K562 (cell line): Measurements from ENCODE around the gene ADD2. TPM values are rescaled to one million over a fixed set of nuclear protein-coding genes. Genes with fewer than 3 reads are reported as not detected.
A peak's percentile ranks its signal among the peaks of the same experiment; 100 is the strongest.

Source experiments
- CHD1 ChIP-seq: fragments of 200-600 bp; sonication (generic); IDR thresholded peaks from one replicate; pipeline ENCODE4 v1.6.1; 2012; ENCODE audit warnings: mild to moderate bottlenecking, moderate library complexity, low read length, inconsistent platforms
- CREB3 ChIP-seq: fragments of 450-650 bp; conservative IDR thresholded peaks from 2 replicates; pipeline ENCODE4 v1.6.1; 2016; ENCODE audit warnings: missing genetic modification characterization, low read depth, mild to moderate bottlenecking, missing compliant biosample characterization, moderate library complexity
- DDX20 ChIP-seq: fragments of 450-650 bp; IDR thresholded peaks from 2 replicates; pipeline ENCODE4 v1.6.1; 2016; ENCODE audit warnings: missing genetic modification characterization, low read depth, mild to moderate bottlenecking, missing compliant biosample characterization, moderate library complexity
- DEAF1 ChIP-seq: fragments of 450-650 bp; formaldehyde crosslinking; IDR thresholded peaks from 2 replicates; pipeline ENCODE4 v1.4.0; 2020; ENCODE audit warnings: mild to moderate bottlenecking, moderate library complexity
- ETV1 ChIP-seq: fragments of 450-650 bp; conservative IDR thresholded peaks from 2 replicates; pipeline ENCODE4 v1.6.1; 2016; ENCODE audit warnings: missing genetic modification characterization, control low read depth, low read depth, missing compliant biosample characterization
- NFIX ChIP-seq: fragments of 250-450 bp; sonication (Bioruptor Pico); IDR thresholded peaks from 2 replicates; pipeline ENCODE4 v1.4.0; 2020; ENCODE audit warnings: low read depth, mild to moderate bottlenecking, moderate library complexity
- RBM22 ChIP-seq: fragments of 200-400 bp; formaldehyde crosslinking; IDR thresholded peaks from 2 replicates; pipeline ENCODE4 v1.6.1; 2018; ENCODE audit warnings: low read length, low read depth; ENCODE audit not compliant: poor library complexity, severe bottlenecking
- REST ChIP-seq, 2 experiments: fragments of 450-650 bp; formaldehyde crosslinking in 1 of 2; IDR thresholded peaks; 2 replicates each; pipeline versions ENCODE4 v1.4.0 to v1.6.1; 2014 to 2020; ENCODE audit warnings: mild to moderate bottlenecking in 2 of 2, borderline replicate concordance in 1 of 2, low read depth in 1 of 2
- SMARCA4 ChIP-seq: fragments of 450-650 bp; IDR thresholded peaks from 2 replicates; pipeline ENCODE4 v1.6.1; 2016
- SPI1 ChIP-seq: IDR thresholded peaks from 2 replicates; pipeline ENCODE4 v1.6.1; 2011; ENCODE audit warnings: low read depth, low read length, control low read depth, borderline replicate concordance
- TRIM25 ChIP-seq: fragments of 450-650 bp; IDR thresholded peaks from 2 replicates; pipeline ENCODE4 v1.7.0; 2016; ENCODE audit warnings: borderline replicate concordance
- ZNF165 ChIP-seq: fragments of 250-450 bp; sonication (Bioruptor Pico); IDR thresholded peaks from 2 replicates; pipeline ENCODE4 v1.4.0; 2020; ENCODE audit warnings: borderline replicate concordance
- ZNF24 ChIP-seq: fragments of 450-650 bp; IDR thresholded peaks from 2 replicates; pipeline ENCODE4 v1.6.1; 2016
- ZNF764 ChIP-seq: fragments of 250-450 bp; sonication (Bioruptor Pico); IDR thresholded peaks from 2 replicates; pipeline ENCODE4 v1.4.0; 2020; ENCODE audit warnings: low read depth, mild to moderate bottlenecking, moderate library complexity
- ZNF766 ChIP-seq: fragments of 200-800 bp; sonication (Bioruptor generic); conservative IDR thresholded peaks from 2 replicates; pipeline ENCODE4 v1.6.1; 2016; ENCODE audit warnings: missing genetic modification characterization, missing compliant biosample characterization
- polyA plus RNA-seq, 8 experiments: library from polyadenylated mRNA; depleted of rRNA in 4 of 8; stranded (reverse) in 5 of 8; unstranded in 3 of 8; fragments of >200 nt; fragmentation: Nextera tagmentation in 2 of 8; fragmentation: Illumina TruSeq in 1 of 8; extraction: Ambion mirVana in 2 of 8; extraction: Trizol in 1 of 8; gene quantifications; 2 replicates each; pipeline versions ENCODE4 v1.2.1 to v1.2.3, GENCODE V29; 2011 to 2014; ENCODE audit warnings: inconsistent platforms in 1 of 8, missing spikeins in 1 of 8
- total RNA-seq, 7 experiments: library from RNA; depleted of rRNA in 6 of 7; stranded (reverse); fragments of >200 nt in 6 of 7; fragmentation: Illumina TruSeq in 2 of 7; extraction: Trizol in 2 of 7; gene quantifications; 2 replicates each; pipeline versions ENCODE4 v1.2.1 to v1.2.3, GENCODE V29; 2011 to 2021; ENCODE audit warnings: low replicate concordance in 1 of 7

Gene ADD2
- total and polyA plus RNA-seq, 9 of the 15 experiments (the other 6 are each of a cell fraction or from before 2014, with no cell fraction given): 3.5 to 63.0 (median 36.2) TPM

- TF ChIP-seq REST (IDR thresholded peaks at IDR 0.05; ENCODE audit: borderline replicate concordance): peak; percentile 97
- no peak for TF ChIP-seq REST (CRISPR knock-in tag; IDR thresholded peaks at IDR 0.05; ENCODE audit: low read depth)
- no peak for TF ChIP-seq TRIM25
- peak; percentile 79 for TF ChIP-seq DEAF1
- 0 out of 2 replicates have a peak, but pooled peaks have one; percentile 54 for TF ChIP-seq ZNF766 (CRISPR knock-in tag)
- 0 out of 2 replicates have a peak, but pooled peaks have one; percentile 13 for TF ChIP-seq ETV1 (tag)
- TF ChIP-seq ZNF764: no peak
- TF ChIP-seq CHD1: no peak
- TF ChIP-seq ZNF24: peak; percentile 13; the same call in 1 of the 2 replicates
- TF ChIP-seq RBM22: no peak
- no peak for TF ChIP-seq ZNF165 (CRISPR knock-in tag)
- TF ChIP-seq SMARCA4: no peak
- TF ChIP-seq NFIX (CRISPR knock-in tag): no peak
- TF ChIP-seq DDX20 (tag): no peak
- no peak for TF ChIP-seq CREB3 (tag)
- peak; percentile 66 for TF ChIP-seq SPI1
These were observed 120.0 kb downstream of the ADD2 start (continued) for GRCh38 chr2:70647873-70648481.
